HG03159 (cell line): ENCODE data around the gene ELF3.
A peak's percentile ranks its signal among the peaks of the same experiment; 100 is the strongest.
"Not testable (repeated sequence)": the region's sequence is repeated elsewhere in the genome, so short reads cannot be mapped to it uniquely, and the experiment has no call there.

ENCODE experiments used
- ATAC-seq: cut with Tn5 transposase; IDR thresholded peaks from one replicate; pipeline ENCODE4 v1.9.1; 2021; ENCODE audit warnings: mild to moderate bottlenecking, moderate library complexity; ENCODE audit not compliant: unreplicated experiment

Gene ELF3

GRCh38 chr1:202034149-202034682 is 23.8 kb downstream of the ELF3 start:
- no peak for ATAC-seq

- no peak for ATAC-seq
Observed at GRCh38 chr1:202034683-202035462, 24.5 kb downstream of the ELF3 start.

GRCh38 chr1:202036595-202037387 is 26.4 kb downstream of the ELF3 start:
- no peak for ATAC-seq

GRCh38 chr1:202037706-202038296 is 27.4 kb downstream of the ELF3 start:
- ATAC-seq = no peak

GRCh38 chr1:202038688-202039346 is 28.4 kb downstream of the ELF3 start:
- peak; percentile 65 for ATAC-seq

- no peak for ATAC-seq
Observed at GRCh38 chr1:202045705-202046104, 35.3 kb downstream of the ELF3 start.

GRCh38 chr1:202046227-202046626 is 35.8 kb downstream of the ELF3 start:
- ATAC-seq = no peak

- no peak for ATAC-seq
Observed at GRCh38 chr1:202046748-202047708, 36.6 kb downstream of the ELF3 start.

- no peak for ATAC-seq
Observed at GRCh38 chr1:202047977-202048376, 37.6 kb downstream of the ELF3 start.

GRCh38 chr1:202049129-202049528 is 38.7 kb downstream of the ELF3 start:
- no peak for ATAC-seq

- ATAC-seq = no peak
Observed at GRCh38 chr1:202054094-202054493, 43.7 kb downstream of the ELF3 start.

GRCh38 chr1:202054673-202055072 is 44.3 kb downstream of the ELF3 start:
- ATAC-seq = not testable (repeated sequence)

- ATAC-seq = no peak
Observed at GRCh38 chr1:202056644-202057334, 46.4 kb downstream of the ELF3 start.

- ATAC-seq = not testable (repeated sequence)
Observed at GRCh38 chr1:202057335-202057704, 46.9 kb downstream of the ELF3 start.

- no peak for ATAC-seq
Observed at GRCh38 chr1:202058001-202058908, 47.9 kb downstream of the ELF3 start.

GRCh38 chr1:202061055-202061454 is 50.7 kb downstream of the ELF3 start:
- no peak for ATAC-seq

GRCh38 chr1:202061787-202062186 is 51.4 kb downstream of the ELF3 start:
- not testable (repeated sequence) for ATAC-seq

GRCh38 chr1:202062636-202063035 is 52.2 kb downstream of the ELF3 start:
- not testable (repeated sequence) for ATAC-seq
